Smooth muscle cell of bladder (primary cell): ENCODE results near the gene ATMIN. TPM values are rescaled to one million over a fixed set of nuclear protein-coding genes. Genes with fewer than 3 reads are reported as not detected.

Source experiments
- total RNA-seq: library from RNA; depleted of rRNA; stranded (reverse); fragments of >200 nt; gene quantifications from 2 replicates; pipeline ENCODE4 v1.2.3, GENCODE V29; 2014

The ATMIN gene
- 37.8 and 44.3 TPM in 2 replicates for total RNA-seq

GRCh38 chr16:81035398-81035974, at the start of gene ATMIN:
Gene ATMIN (plus strand): TSS chr16:81035842. CDS start chr16:81035871, 29 bp downstream.

GRCh38 chr16:81006813-81007695, 28.6 kb upstream of the ATMIN start, which contains the start of the genes CENPN and CMC2:
Gene CENPN (plus strand): TSS chr16:81007214. CDS start chr16:81011940, 4,726 bp downstream.
Gene CMC2 (minus strand): TSS chr16:81006885. CDS start chr16:80997394, 9,491 bp downstream.

DNA sequence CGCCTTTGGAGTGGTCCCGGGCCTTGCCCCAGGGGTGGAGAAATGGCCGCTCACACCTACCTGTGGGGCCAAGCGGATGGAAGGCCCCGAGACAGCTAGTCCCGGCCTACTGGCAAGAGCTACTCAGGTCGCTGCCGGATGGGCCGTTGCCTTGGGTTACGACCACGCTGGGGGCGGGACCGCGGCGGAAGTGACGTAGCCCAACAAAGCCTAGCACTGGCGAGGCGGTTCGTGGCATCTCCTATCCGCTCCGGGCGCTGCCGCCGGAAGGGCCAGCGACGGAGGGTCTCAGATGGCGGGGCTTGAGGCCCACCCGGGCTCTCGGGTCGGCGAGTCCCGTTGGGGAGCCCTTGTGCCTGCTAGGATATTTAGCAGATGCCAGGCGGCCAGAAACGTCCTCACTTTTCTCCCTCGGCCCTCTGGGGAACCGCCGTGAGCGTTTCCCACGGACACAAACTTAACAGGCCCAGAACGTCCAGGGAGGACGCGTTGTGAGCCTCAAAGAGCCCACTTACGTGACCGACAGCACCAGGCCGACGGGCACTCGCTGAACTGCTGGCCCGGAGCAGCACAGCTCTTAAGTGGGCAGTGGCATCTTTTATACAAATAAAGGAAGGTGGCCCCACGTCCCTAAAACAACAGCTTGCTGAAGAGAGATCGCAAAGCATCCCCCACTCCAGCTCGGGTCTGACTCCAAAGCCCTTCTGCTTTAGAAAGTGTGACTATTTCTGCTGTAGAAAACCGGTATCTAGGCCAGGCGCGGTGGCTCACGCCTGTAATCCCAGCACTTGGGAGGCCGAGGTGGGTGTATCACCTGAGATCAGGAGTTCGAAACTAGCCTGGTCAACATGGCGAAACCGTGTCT, 41.7 kb downstream of the ATMIN start, which contains the start of gene C16orf46:
TSS of gene C16orf46 (minus strand) at position 163 of the 865 bp plus-strand sequence. CDS start 13,283 bp downstream, outside the sequence.

DNA sequence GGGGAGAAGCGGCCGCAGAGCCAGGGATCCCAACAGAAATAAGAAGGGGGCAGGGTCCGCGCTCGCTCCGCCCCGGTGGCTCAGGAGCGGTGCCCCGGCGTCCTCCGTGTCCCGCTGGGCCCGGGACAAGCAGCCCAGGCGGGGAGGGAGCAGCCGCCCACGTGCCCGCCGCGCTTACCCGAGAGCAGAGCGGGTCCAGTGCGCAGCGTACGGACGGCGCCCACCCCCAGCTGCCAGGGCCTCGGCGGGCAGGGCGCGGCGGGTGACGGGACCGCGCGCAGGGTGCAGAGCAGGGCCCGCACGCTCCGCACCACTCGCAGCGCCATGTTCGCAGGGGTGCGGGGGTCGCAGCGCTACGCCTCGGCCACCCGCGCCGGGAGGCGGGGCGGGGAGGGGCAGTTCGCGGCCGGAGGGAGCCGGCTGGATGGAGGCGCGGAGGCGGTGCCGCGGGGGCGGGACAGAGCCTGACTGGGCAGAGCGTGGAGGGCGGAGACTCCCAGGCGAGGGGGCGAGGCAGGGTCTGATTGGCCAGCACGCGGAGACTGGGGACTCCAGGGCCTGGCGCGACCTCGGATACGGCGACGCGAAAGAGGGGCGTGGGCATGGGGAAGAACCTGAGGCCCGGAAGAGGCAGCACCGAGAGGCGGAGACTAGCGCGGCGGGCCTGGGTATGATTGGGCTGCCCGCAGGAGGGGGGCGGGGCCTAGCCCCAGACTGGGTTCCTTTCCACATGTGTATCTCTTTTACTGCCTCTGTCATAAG, 60.5 kb downstream of the ATMIN start, which contains the start of gene GCSH:
TSS of gene GCSH (minus strand) at position 443 of the 762 bp plus-strand sequence. CDS start at position 326, 117 bp downstream.

Other genes with a start within 250 kb of the ATMIN start
- 0.85 and 4.0 TPM in 2 replicates for gene CDYL2, start 231.2 kb upstream of the ATMIN start, total RNA-seq
- 26.7 and 35.9 TPM in 2 replicates for gene CMC2, start 29.0 kb upstream of the ATMIN start, total RNA-seq
- 12.9 and 15.3 TPM in 2 replicates for gene CENPN, start 28.6 kb upstream of the ATMIN start, total RNA-seq
- 0.14 and 0.37 TPM in 2 replicates for gene C16orf46, start 41.4 kb downstream of the ATMIN start, total RNA-seq
- 11.1 and 14.2 TPM in 2 replicates for gene GCSH, start 60.6 kb downstream of the ATMIN start, total RNA-seq
- 0.28 TPM in 1 of 2 replicates, not detected in the other for gene BCO1, start 202.8 kb downstream of the ATMIN start, total RNA-seq